Hypothalamus (tissue), 51 donors: ENCODE results near the gene ATF3.

Experiments
- DNase-seq, 51 donors: peaks; one replicate each; lab custom pipeline; 2025; lab: John Stamatoyannopoulos, UW

The ATF3 gene

GRCh38 chr1:212608392-212608958 lies at the start of gene ATF3:
TSS of gene ATF3 (plus strand) at chr1:212608761. CDS start at chr1:212615022, 6,261 bp downstream.
- peak; percentile 61 to 100 (median 98) for DNase-seq

GRCh38 chr1:212559929-212560328 lies 48.6 kb upstream of the ATF3 start:
- DNase-seq: peak in 1 of 51 donors; percentile 10

- DNase-seq: no peak
Observed at GRCh38 chr1:212560933-212561460, 47.6 kb upstream of the ATF3 start.

- DNase-seq: peak in 7 of 51 donors; percentile 10 to 40 (median 24)
Observed at GRCh38 chr1:212561501-212561931, 47.0 kb upstream of the ATF3 start.

GRCh38 chr1:212562771-212563170 lies 45.8 kb upstream of the ATF3 start:
- no peak for DNase-seq

GRCh38 chr1:212565079-212565478 lies 43.5 kb upstream of the ATF3 start:
- no peak for DNase-seq

GRCh38 chr1:212565571-212566305 lies 42.8 kb upstream of the ATF3 start:
- DNase-seq: no peak

GRCh38 chr1:212566522-212567479 lies 41.8 kb upstream of the ATF3 start:
- DNase-seq: peak in 19 of 51 donors; percentile 5 to 39 (median 18)

- no peak for DNase-seq
Observed at GRCh38 chr1:212567638-212568037, 40.9 kb upstream of the ATF3 start.

- DNase-seq: no peak
Observed at GRCh38 chr1:212568978-212569537, 39.5 kb upstream of the ATF3 start.

GRCh38 chr1:212574732-212575131 lies 33.8 kb upstream of the ATF3 start:
- DNase-seq: no peak

GRCh38 chr1:212575333-212575732 lies 33.2 kb upstream of the ATF3 start:
- DNase-seq: no peak

- DNase-seq: no peak
Observed at GRCh38 chr1:212578041-212578440, 30.5 kb upstream of the ATF3 start.

- no peak for DNase-seq
Observed at GRCh38 chr1:212581034-212581433, 27.5 kb upstream of the ATF3 start.

- no peak for DNase-seq
Observed at GRCh38 chr1:212582291-212582690, 26.3 kb upstream of the ATF3 start.

GRCh38 chr1:212582808-212583615 lies 25.5 kb upstream of the ATF3 start:
- no peak for DNase-seq

- no peak for DNase-seq
Observed at GRCh38 chr1:212583643-212584042, 24.9 kb upstream of the ATF3 start.

GRCh38 chr1:212584092-212584886 lies 24.3 kb upstream of the ATF3 start:
- DNase-seq: no peak

GRCh38 chr1:212585210-212585609 lies 23.4 kb upstream of the ATF3 start:
- DNase-seq: no peak
